Endothelial cell of umbilical vein (primary cell): Measurements from ENCODE around the gene USH2A.

Source experiments
- CTCF ChIP-seq, 2 donors: IDR thresholded peaks; 1 replicate in 1 of 2; 2 replicates in 1 of 2; pipeline ENCODE4 v1.5.1; 2011; ENCODE audit warnings: low read length in 2 of 2, mild to moderate bottlenecking in 2 of 2, moderate library complexity in 2 of 2, control low read depth in 1 of 2, inconsistent platforms in 1 of 2, low read depth in 1 of 2; ENCODE audit not compliant: insufficient read depth in 1 of 2; ENCODE audit errors: extremely low read depth in 1 of 2
- EZH2 ChIP-seq: IDR thresholded peaks from 2 replicates; pipeline ENCODE4 v1.6.1; 2012; ENCODE audit warnings: borderline replicate concordance, low read depth, mild to moderate bottlenecking, moderate library complexity, low read length, inconsistent platforms; ENCODE audit not compliant: severe bottlenecking
- FOS ChIP-seq: IDR thresholded peaks from 2 replicates; pipeline ENCODE4 v1.6.1; 2011; ENCODE audit warnings: mild to moderate bottlenecking, low read length, moderate library complexity, borderline replicate concordance; ENCODE audit not compliant: insufficient read depth
- GATA2 ChIP-seq: IDR thresholded peaks from 2 replicates; pipeline ENCODE4 v1.7.0; 2011; ENCODE audit warnings: low read depth, mild to moderate bottlenecking, moderate library complexity, mixed read lengths, low read length; ENCODE audit not compliant: insufficient read length, insufficient read depth
- POLR2A ChIP-seq: IDR thresholded peaks from 2 replicates; pipeline ENCODE4 v1.6.1; 2012; ENCODE audit warnings: low read depth, mild to moderate bottlenecking, control low read depth, low read length

GRCh38 chr1:215631489-215631888 is 791.8 kb downstream of the USH2A start:
- TF ChIP-seq CTCF (IDR thresholded peaks at IDR 0.05; ENCODE audit: extremely low read depth in 1 of 2, insufficient read depth in 1 of 2, low read depth in 1 of 2, low read length in 2 of 2) (no peak), EZH2 (no peak), POLR2A (no peak), FOS (no peak), GATA2 (no peak)
